AG09319 (cell line): Measurements from ENCODE around the gene ARMC2.
A peak's percentile ranks its signal among the peaks of the same experiment; 100 is the strongest.

Experiments
- DNase-seq: peaks from one replicate; pipeline ENCODE4 v3.0.0-alpha.2; 2010; ENCODE audit warnings: low read depth; ENCODE audit errors: extremely low read depth
- TF ChIP-seq, protein P1 (sequence below): IDR thresholded peaks from 2 replicates; pipeline ENCODE4 v1.5.1; 2011; ENCODE audit warnings: low read depth, mild to moderate bottlenecking, inconsistent platforms, low read length, moderate library complexity

The ARMC2 gene

DNA sequence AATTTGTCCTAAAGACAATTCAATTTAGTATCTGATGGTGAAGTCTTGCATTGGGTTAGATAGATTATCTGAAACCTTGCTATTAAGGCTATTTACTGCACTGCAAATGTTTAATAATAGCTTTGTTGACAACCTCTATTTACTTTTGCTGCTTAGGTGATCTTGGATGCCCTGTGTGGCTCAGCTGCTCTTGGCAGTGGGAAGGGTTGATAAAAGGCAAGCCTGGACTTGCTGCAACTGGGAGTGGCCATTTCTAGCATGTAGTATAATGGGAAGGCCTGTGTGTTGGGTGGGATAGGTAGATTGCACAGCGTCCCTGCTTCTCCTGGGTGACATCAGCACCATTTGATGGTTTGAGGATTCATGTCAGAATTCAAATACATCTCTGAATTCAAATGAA is 49.1 kb downstream of the ARMC2 start:
- DNase-seq: no peak
- TF ChIP-seq, protein P1, sequence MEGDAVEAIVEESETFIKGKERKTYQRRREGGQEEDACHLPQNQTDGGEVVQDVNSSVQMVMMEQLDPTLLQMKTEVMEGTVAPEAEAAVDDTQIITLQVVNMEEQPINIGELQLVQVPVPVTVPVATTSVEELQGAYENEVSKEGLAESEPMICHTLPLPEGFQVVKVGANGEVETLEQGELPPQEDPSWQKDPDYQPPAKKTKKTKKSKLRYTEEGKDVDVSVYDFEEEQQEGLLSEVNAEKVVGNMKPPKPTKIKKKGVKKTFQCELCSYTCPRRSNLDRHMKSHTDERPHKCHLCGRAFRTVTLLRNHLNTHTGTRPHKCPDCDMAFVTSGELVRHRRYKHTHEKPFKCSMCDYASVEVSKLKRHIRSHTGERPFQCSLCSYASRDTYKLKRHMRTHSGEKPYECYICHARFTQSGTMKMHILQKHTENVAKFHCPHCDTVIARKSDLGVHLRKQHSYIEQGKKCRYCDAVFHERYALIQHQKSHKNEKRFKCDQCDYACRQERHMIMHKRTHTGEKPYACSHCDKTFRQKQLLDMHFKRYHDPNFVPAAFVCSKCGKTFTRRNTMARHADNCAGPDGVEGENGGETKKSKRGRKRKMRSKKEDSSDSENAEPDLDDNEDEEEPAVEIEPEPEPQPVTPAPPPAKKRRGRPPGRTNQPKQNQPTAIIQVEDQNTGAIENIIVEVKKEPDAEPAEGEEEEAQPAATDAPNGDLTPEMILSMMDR: no peak

DNA sequence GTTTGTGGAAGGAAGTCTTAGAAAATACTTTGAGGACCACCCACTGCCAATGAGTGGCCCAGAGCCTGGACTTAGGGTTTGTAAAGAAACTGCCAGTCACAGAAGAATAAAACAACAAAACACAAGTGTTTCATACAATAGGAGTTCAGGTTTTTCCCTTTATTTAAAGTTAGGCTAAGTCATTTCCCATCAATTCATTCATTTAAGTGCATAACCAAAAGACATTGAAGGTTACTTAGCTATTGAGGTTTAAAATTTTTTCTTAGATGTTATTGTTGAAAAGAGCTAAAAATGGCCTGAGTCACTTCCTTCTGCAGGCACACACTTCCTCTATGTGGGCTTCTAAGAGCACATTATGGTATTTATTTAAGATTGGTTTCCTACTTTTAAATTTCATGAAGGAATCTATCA is 54.2 kb downstream of the ARMC2 start:
- TF ChIP-seq, protein P1: no peak
- no peak for DNase-seq

DNA sequence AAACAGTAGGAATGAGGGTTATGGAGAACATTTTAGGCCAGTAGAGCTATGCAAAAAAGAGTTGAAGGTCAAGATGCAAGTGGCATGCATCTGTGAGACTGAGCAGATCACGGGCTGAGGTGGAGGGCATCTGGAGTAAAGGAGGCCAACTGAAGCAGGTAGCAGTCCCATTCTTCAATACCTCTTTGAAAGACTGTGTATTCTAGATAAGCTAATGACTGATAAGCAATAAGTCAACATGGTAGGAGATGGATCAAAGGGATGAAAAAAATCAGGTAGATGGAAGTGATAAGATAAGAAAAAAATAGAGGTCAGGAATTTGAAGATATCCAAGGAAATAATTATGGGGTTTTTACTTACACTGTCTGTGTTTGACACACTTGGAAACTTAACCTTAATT is 55.6 kb downstream of the ARMC2 start:
- TF ChIP-seq, protein P1: no peak
- DNase-seq: no peak

DNA sequence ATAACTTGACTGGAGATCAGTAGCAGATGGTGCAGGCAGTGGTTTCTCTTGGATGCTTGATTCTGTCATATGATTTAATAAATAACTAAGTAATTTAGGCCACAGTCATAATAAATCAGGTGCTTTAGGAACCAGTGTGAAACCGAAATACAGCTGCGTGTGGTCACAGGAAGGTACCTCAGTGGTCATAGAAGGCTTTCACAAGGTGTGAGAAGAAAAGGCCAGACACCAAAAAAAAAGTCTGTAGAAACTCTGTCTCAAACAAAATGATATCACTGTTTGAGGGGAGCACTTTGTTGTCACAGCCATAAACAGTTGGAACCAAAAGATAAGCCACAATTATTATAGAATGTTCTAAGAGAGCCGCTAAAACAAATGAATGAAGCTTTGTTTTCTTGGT is 56.5 kb downstream of the ARMC2 start:
- DNase-seq: no peak
- TF ChIP-seq, protein P1: no peak

DNA sequence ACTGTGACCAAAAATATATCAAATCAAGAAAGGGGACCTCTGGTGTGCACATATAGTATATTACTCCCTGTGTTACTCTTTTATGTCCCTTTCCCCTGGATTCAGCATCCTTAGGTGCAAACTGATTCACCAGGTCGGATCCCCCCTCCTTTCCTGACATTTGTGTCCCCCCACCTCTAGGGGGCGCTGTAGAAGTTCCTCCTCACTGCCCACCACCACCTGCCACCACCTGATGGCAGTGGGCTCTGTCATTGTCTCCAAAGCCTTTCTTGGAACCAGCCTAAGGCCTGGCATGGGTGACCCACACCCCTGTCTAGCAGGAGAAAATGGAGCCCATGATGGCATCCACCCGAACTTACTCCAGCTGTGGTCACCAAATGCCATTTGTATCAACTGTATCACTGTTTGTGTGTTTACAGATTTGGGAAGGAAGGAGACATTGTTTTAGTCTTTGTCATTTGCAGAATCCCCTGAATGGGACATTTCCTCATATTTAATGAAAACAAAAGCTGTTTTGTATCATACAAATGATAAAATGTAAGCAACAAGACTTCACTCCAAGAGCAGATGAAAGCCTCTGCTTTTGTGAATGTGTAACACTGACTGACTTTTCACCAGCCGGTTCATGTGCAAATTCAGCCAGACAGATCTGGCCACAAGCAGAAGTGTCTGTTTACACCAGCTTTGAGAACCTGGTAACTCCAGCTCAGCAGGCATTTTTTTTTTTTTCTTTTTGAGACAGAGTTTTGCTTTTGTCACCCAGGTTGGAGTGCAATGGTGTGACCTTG is 66.2 kb downstream of the ARMC2 start:
- no peak for DNase-seq
- TF ChIP-seq, protein P1: peak; percentile 38

DNA sequence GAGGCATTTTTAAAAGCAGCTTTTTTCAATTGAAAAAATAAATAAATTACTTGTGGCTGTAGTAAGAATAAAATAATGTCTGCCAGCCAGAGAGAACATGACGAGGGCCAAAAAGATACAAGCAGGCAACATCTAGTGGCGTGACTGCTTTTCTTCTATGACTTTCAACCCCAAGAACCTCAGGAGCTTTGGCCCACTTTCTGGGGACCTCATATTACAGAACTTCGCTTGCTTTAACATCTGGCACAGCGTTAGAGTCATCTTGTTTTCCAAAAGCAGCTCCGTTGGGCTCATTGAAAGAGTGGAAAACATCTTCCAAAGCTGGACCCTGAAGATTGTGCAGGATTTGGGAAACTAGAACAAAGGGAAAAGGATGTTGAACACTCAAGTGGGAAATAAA is 67.0 kb downstream of the ARMC2 start:
- TF ChIP-seq, protein P1: no peak
- DNase-seq: no peak

DNA sequence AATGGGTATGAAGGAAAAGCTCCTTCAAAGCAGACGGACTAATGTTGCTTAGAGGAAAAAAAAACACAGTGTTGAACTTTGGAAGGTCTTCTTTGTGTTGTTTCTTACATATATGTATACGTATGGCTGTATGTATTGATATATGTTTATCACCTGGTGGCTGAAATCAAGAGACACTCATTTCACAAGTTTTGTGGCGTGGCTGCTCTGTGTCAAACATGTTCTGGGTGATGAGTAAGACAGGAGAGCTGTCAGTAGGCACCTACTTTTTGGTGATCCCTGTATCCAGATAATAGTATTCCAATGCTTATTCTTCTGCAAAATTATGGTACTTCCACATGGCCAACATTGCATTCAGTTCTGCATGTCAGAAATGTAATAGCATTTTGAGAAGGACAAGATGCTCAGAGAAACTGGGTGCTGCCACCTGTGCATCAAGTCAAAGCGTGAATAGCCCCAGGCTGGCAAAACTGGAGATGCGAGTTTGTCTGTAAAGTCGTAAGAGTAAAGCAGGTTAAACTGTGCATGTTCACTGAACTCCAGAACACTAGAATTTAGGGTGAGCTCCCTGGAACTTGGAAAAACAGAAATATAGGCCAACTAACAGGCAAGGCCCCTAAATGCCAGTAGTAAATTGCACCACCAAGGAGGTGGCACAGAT is 67.9 kb downstream of the ARMC2 start:
- TF ChIP-seq, protein P1: no peak
- DNase-seq: no peak
